Right ventricle myocardium inferior (tissue), 1 donor: ENCODE data around the gene FBLN1. TPM values are rescaled to one million over a fixed set of nuclear protein-coding genes. Genes with fewer than 3 reads are reported as not detected.

Source experiments
- ATAC-seq: fragments of 200-7000 bp; cut with Tn5 transposase; one replicate; pipeline ENCODE4 v1.9.1; 2020; ENCODE audit warnings: mild to moderate bottlenecking, moderate library complexity
- DNase-seq: peaks from one replicate; pipeline ENCODE4 v3.0.0; 2021; ENCODE audit errors: missing footprints
- intact Hi-C: fragments of 100-400 bp; cut with DNase I; formaldehyde crosslinking; loops from one replicate; pipeline ENCODE4 v1.11.0; 2022
- total RNA-seq: library from RNA; stranded (reverse); fragmentation: NEBNext Ultra II Directional; extraction: Animal tissue kit (Norgen Biotek cat#: 25700); gene quantifications from one replicate; pipeline ENCODE4 v1.2.1, GENCODE V29; 2021
- donor health status: DM: no; HTN: yes; CAD: no; lungs with severe emphysema.

FBLN1 gene
- total RNA-seq, 1 donor from 2014 or later, result 113 TPM

GRCh38 chr22:45575173-45575572, 72.5 kb downstream of the FBLN1 start:
- no peak for DNase-seq
- no peak for ATAC-seq
- intact Hi-C loops, result loop anchor here (5.0 kb wide), 1 partner anchor 287 kb away; no protein-coding TSS in a partner anchor

DNA sequence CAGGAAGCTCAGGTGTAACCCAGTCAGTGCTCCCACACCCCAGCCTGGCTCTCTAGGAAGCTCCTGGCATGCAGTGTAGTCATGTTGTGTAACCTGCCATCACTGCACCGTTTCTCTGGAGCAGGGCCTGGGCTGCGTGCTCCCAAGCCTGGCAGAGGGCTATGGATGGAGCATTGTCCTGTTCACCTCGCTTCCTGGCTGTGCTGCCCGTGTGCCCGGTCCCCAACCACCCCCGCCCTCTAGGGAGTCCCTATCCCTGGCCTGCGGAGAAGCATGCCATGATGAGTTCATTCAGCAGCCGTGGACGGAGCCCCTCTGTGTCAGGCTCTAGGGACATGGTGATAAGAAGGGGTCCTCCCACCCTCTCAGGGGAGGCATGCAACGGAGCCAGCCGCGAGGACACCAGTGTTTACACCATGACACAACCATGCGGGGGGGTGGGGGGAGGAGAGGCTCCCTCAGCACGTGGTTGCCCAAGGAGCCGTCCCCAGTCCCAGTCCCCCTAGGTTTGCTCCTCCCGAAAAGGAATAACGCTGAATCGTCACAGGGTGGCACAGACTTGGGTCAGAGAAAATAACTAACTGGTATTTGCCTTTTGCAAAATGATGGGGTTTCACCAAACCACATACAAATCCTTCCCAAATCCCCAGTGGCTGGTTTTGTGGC, 73.1 kb downstream of the FBLN1 start:
- peak; percentile 26 for ATAC-seq
- intact Hi-C loops, result loop anchor here (5.0 kb wide), 1 partner anchor 287 kb away; no protein-coding TSS in a partner anchor
- no peak for DNase-seq

- ATAC-seq, result no peak
- no peak for DNase-seq
- intact Hi-C loops, result loop anchor here (5.0 kb wide), 1 partner anchor 286 kb away; no protein-coding TSS in a partner anchor
These were observed 73.6 kb downstream of the FBLN1 start for GRCh38 chr22:45576273-45576625.

- no peak for ATAC-seq
- intact Hi-C loops, result loop anchor here (5.0 kb wide), 1 partner anchor 285 kb away; no protein-coding TSS in a partner anchor
- DNase-seq, result no peak
These were observed 74.2 kb downstream of the FBLN1 start for GRCh38 chr22:45576730-45577464.

DNA sequence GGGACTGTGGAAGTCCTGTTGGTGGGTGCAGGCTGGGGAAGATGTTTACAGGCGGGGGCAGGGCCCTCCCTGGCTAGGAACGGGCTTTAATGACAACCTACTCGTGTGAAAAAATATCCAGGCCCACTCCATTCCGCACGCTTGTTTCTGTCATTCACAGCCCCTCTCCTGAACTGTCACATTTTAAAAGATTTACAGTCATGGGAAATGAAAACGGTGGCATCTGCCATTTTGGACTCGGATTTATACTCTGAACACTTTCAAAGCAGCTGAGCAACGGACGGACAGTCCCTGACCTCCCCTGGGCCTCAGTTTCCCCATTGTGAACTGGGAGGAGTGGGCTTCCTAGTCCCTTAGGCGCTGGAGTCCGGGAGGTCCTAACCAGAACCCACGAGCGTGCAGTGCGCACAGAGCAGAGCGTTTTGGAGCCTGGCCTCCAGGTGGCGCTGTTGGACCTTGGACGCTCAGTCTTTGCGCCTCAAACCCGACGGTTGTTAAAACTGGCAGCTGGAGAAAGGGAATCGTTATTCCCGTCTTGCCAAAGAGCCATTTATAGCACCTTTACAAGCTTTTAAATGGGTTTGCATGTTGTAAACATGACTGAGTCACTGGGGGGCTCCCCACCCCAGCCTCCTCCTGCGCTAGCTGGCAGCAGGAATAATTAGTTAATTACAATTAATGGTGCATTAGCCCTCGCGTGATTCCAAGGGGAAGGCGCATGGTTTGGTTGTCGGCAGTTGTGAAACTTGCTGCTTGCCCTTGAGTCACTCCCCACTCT, 75.3 kb downstream of the FBLN1 start:
- DNase-seq (peak; percentile 91), ATAC-seq (peak; percentile 75)
- intact Hi-C loops, result loop anchor here (2.0 to 5.0 kb wide), 2 partner anchors 67 to 284 kb away; no protein-coding TSS in a partner anchor

DNA sequence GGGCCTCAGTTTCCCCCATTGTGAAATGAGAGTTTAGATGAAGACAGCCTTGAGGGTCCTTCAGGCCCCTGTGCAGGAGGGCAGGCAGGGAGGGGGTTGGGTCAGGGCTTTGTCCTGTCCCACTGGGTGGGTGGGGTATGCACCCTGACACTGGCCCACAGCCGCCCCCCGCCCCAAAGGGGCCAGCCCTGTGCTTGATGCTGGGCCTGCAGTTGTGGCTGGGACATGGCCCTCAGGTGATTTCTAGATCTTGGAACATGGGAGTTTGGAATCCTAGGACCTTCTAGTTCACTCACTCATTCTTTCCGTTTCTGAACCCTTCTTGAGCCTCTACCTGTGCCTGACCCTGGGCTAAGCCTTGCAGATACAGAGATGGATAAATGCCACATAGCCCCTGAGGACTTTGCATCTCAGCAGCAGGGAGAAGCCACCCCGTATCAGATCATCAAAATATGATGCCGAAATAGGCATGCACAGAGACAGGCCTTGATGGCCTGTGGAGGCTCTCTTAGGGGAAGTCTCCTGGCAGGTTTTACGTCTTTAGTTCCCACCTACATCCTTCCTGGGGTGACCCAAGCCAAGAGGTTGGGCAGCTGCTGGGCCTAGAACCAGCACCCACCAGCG, 76.0 kb downstream of the FBLN1 start:
- ATAC-seq (no peak), DNase-seq (no peak)
- intact Hi-C loops, result loop anchor here (2.0 to 5.0 kb wide), 2 partner anchors 66 to 284 kb away; no protein-coding TSS in a partner anchor

DNA sequence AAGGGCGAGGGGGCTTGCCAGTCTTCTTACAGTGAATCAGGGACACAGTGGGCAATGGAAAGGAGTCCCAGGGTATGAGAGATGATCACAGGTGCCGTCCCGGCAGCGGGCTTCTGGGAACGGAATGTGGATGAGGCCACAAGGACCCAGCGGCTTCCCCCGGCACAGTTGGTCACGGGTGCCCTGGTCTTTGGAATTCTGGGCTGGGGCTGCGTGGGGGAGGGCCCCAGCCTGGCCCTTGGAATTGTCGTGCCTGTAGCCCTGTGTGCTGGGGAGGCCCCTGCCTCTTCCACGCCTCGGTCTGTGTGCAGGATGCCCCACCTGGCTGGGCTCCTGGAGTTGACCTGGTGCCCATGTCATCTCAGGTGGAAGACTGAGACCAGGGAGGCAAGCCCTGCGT, 76.6 kb downstream of the FBLN1 start:
- DNase-seq, result no peak
- ATAC-seq, result no peak
- intact Hi-C loops, result loop anchor here (2.0 to 5.0 kb wide), 2 partner anchors 65 to 283 kb away; no protein-coding TSS in a partner anchor

DNA sequence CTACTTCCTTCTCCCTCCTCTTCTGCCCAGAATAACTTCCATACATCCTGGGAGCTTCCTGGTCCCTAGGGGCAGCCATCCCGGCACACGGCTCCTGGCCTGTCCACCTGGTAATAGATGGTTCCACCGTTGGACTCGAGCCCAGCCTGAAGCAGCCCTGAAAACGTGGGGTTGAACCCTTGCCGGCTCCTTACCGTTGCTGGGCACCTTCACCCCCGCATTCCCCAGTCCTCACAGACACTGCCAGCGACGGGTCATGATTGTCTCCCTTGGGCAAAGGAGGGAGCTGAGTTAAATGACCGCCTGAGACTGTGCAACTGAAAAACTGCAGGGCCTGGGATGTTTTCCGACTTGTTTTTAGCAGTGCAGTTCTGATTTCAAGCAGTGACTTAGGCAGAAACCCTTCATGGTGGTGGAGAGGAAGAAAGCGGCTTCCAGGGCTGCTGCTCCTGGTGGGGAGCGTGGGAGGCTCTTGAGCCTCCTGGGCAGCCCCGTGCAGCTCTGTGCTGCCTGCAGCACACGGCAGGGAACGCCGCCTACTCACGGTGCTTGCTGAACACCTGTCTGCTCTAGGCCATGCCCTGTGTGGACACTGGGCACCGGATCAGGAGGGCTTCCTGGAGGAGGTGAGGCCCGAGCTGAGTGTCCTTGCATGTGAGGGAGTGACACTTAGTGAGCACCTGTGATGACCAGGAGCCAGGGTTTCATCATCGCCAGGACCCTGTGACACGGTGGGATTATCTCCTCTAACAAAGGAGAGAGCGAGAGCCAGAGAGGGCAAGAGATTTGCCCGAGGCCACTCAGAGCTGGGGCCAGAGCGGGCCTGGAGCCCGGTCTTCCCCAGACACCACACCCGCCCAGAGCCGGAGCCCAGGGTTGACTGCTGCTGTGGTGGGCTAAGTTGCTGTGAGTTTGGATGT, 77.4 kb downstream of the FBLN1 start:
- intact Hi-C loops, result loop anchor here (2.0 to 5.0 kb wide), 2 partner anchors 65 to 282 kb away; no protein-coding TSS in a partner anchor
- DNase-seq, result no peak
- ATAC-seq, result no peak

DNA sequence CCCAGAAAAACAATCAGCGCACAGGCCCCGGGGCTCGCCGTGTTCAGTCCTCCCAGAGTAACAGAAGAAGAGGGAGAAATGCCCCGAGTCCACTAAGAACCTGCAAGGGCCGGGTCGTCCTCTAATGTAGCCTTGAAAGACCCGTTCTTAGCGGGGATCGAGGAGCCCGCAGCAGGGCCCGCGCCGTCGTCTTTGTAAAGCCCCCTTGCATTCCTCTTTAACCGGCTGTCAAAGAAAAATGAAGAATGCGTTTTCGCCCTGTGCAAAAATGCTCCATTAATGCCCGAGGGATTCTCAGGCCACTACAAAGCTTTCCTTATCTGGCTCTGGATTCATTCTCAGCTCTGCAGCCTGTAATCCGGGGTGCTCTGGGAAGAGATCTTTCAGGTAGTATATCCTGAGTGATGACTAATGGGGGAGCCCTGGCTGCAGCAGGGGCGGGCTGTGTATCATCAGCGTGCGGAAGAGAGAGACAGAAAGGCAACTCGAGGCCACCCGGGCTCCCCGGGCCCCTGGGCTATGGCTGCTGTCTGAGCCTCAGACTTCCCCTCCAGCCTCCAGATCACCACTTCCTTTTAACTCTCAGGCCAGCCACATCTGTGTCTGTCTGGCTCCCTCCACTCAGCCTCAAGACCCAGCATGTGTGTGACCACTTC, 78.2 kb downstream of the FBLN1 start:
- intact Hi-C loops, result no loop called here
- no peak for DNase-seq
- ATAC-seq, result no peak

DNA sequence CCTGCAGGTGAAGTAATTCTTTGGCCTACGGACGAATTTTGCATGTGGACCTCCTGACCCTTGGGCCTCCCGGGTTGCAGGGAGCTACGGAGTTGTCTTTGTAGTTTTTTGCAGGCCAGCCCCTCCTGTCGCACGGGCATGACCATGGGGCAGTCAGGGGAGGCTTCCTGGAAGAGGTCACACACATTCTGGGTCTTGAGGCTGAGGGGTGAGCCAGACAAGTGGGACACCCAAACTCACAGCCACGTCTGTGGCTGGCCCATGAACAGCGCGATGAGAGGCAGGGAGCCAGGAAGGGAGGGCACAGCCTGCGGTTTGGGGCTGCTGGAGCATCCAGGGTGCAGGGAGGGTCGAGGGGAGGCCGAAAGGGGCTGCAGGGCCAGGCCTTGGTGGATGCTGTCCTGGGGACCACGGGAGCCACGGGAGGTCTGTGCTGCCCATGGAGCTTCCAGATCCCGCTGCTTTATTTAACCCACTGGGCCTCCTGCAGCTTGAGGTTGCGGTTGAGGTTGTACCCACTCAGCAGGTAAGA, 78.9 kb downstream of the FBLN1 start:
- ATAC-seq (no peak), DNase-seq (no peak)
- intact Hi-C loops, result no loop called here

DNA sequence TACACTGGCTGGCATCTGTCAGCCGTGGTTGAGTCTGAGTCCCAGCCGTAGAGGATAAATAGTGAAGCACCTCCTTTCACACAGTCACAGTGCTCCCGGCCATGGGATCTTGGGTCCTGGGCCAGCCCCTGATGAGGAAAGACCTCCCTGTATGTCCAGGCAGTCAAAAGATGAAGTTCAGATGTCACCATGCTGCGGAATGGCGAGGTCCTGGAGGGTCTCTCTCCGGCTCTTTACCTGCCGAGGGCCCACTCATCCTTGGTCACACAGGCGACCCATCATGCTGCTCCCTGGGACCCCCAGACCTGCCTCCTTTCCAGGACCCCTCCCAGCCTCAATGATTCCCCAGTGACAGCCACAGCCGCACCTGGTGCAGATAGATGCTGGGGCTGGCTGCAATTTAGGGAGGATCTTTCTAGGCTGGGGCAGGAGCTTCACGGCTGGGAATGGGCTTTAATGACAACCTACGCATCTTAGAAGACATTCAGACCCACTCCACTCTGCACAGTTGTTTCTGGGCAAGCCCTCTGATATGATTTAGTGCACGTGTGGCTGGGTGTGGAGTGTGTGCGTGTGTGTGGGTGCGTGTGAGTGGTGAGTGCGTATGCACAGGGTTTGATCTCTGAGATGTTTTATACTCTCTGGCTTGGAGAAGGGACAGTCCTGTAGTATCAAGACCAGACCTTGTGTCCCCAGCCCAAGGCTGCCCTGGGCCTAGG, 79.7 kb downstream of the FBLN1 start:
- DNase-seq (no peak), ATAC-seq (no peak)
- intact Hi-C loops, result no loop called here

GRCh38 chr22:45582955-45583320, 80.3 kb downstream of the FBLN1 start:
- no peak for ATAC-seq
- DNase-seq, result no peak
- intact Hi-C loops, result no loop called here

DNA sequence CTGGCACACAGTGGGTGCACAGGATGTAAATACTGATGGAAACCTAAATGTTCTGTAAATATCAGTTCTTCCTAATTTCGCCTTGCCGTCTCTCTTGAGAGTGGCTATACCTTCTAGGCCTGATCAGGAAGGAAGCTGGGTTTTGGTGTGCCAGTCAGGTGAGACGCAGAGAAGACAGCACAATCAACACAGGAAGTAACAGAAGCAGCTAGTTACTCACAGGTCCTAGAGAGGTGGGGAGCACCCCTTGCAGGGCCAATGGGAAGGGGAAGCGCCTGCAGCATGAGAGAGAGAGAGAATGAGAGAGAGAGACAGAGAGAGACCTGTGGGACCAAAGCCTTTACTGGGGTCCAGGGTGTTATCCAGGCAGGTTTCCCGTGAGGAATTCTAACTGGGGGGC, 80.8 kb downstream of the FBLN1 start:
- DNase-seq (no peak), ATAC-seq (no peak)
- intact Hi-C loops, result no loop called here

- ATAC-seq, result no peak
- intact Hi-C loops, result no loop called here
- DNase-seq, result no peak
These were observed 81.5 kb downstream of the FBLN1 start for GRCh38 chr22:45584121-45584570.

DNA sequence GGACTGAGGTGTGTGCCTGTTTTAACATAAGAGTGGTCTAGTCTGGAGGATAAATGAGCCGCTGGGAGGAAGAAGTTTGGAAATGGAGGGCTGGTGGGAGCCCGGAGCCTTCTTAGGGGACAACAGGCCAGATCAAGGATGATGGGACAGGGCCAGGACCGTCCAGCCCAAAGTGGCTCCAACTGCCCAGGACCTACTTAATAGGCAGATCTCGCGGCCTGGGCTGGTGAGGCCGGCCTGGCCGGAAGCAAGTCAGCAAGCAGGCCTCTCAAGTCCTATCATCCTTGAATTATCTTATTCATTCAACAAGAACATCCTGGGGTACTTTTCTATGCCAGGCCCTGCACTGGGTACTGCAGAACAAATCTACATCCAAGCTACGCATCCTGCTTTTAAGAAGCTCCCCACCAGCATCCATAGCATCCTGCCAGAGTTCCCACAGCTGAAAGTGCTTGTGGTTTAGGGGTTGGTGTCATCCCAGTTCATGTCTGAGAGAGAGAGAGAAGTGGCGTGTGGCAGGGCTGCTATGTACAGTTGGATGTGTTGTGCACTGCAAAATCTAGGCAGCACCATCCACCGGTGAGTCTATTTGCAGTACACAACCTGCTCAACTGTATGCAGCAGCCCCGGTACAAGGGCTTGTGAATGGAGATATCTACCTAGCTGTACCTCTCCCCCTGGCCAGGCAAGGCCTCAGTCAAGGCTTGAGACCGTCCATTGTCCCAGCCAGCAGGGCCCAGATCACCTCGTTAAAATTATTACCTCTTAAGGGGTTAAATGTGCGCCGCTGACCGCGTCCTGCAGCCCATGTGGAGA, 82.1 kb downstream of the FBLN1 start:
- intact Hi-C loops, result no loop called here
- ATAC-seq (no peak), DNase-seq (peak; percentile 55)

DNA sequence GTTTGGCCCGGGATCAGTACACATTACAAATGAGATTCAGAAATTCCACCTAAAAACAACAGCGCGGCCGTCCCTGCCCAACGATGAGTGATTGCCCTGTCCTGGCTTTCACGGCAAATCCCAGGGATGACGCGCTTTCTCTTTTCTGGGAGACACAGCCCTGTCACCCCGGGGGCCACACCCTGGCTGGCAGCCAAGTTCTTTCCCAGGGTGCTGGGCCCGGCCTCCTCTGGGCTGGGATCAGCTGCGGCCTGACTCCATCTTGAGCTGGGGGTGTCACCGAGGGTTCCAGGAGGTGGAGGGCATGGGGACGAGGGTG, 82.7 kb downstream of the FBLN1 start:
- intact Hi-C loops, result no loop called here
- peak; percentile 41 for ATAC-seq
- peak; percentile 46 for DNase-seq
